CD4-positive, alpha-beta T cell treated with Interleukin-12 subunit alpha and Interleukin-12 subunit beta, for 1 hour (primary cell): ENCODE measurements around the gene MED31.
"Not testable (repeated sequence)": the region's sequence is repeated elsewhere in the genome, so short reads cannot be mapped to it uniquely, and the experiment has no call there.

Experiments used
- DNase-seq: peaks from one replicate; pipeline ENCODE4 v3.0.0-alpha.2; 2020

Gene MED31

GRCh38 chr17:6651354-6651918 is at the start of gene MED31, which contains the start of gene C17orf100:
Gene MED31, minus strand, starts transcription at chr17:6651605. Its CDS starts 77 bp downstream, at chr17:6651528.
Gene C17orf100, plus strand, starts transcription at chr17:6651762. Its CDS starts 152 bp downstream, at chr17:6651914.
- peak; percentile 96 for DNase-seq

- DNase-seq = no peak
These were observed 49.5 kb upstream of the MED31 start for GRCh38 chr17:6700948-6701307.

- no peak for DNase-seq
These were observed 48.9 kb upstream of the MED31 start for GRCh38 chr17:6699997-6700947.

GRCh38 chr17:6698004-6698403 is 46.6 kb upstream of the MED31 start:
- no peak for DNase-seq

DNA sequence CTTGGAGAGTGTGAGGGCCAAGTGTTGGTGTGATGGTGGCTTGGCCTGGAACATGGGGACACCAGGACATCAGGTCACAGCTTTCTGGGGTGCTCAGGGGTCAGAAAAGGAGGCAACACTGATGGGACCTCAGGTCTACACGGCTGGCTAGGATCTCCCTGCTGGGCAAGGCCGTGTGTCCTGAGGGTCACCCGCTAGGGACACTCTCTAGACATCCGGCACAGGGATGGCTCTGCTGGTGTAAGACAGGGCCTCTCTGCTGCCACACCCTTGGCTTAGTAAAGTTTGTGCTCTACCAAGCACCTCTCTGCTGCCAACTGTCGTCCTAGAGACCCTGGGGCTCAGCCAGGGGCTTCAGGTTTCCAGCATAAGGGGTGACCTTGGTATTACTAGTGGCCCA is 45.5 kb upstream of the MED31 start:
- DNase-seq = no peak

DNA sequence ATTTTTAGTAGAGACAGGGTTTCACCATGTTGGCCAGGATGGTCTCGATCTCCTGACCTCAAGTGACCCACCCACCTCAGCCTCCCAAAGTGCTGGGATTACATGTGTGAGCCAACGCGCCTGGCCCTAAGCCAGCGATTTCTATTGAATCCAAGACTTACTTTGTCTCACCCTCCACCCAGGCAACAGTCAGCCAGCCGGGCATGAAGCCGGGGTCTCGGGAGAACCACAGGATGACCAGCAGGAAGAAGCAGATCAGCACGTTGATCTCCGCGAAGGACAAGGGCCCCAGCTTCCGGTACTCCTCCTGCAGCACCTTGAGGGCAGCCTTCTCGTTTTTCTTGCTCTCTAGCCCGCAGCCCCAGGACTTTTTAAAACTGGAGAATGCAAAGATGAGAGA is 44.2 kb upstream of the MED31 start:
- no peak for DNase-seq

DNA sequence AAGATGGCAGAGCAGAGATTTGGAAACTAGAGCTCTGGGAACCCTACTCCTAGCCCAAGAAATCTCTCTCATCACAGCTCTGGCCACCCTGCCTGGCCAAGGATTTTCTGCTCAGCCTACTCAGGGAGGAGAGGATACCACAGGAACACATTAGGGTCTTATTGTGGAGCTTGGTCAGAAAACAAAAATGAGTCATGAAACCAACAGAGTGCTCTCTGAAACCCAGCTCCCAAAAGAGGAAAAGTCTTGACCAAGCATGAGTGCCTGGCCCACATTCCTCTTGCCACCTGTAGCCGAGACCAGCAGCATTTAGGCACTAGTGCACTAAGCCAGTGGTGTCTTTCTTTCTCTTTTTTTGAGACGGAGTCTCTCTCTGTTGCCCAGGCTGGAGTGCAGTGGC is 43.6 kb upstream of the MED31 start:
- DNase-seq = no peak

DNA sequence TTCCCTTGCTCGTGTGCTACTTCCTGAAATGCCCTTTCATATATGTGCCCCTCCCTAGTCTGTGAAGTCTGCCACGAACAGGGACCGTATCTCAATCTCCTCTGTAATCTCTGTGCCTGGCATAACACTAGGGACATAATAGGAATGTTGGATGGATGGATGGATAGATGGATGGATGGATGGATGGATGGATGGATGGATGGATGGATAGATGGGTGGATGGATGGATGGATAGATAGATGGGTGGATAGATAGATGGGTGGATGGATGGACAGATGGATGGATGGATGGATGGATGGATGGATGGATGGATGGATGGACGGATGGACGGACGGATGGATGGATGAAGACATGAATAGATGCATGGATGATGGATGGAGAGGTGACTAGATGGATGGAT is 40.6 kb upstream of the MED31 start:
- not testable (repeated sequence) for DNase-seq

DNA sequence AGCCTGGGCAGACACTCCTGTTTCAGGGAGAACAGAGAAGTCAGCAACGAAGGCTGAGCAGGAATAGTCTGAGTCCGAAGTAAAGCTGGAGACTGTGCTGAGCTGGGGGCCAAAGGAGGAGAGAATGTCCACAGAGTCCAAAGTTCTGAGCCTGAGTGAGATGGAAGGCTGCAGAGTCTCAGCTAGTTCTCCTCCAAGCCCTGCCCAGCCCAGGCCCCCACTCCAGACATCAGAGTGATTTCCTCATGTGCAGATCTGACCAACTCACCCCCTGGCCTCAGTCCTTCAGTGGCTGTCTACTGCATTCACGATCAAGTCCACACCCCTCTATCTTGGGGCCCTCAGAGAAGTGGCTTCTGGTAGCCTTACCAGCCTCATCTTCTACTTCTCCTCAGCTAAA is 40.1 kb upstream of the MED31 start:
- no peak for DNase-seq

DNA sequence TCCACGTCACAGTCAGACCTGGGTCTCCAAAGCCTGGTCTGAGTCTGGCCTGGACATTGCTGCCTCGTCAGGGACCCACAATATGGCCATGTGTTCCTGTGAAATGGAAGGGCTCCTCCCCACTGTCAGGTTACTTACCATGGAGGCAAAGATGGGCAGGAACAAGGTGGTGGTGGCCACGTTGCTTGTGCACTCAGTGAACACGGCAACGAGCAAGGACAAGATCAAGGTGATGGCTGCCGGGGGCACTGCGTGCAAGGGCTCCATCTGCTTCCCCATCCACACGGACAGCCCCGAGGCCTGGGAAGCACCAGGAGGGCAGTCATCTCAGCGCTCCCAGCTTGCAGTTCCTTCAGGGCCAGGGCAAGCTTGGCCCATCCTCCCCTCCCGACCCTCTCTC is 39.2 kb upstream of the MED31 start:
- no peak for DNase-seq

- no peak for DNase-seq
These were observed 37.5 kb upstream of the MED31 start for GRCh38 chr17:6688944-6689343.

DNA sequence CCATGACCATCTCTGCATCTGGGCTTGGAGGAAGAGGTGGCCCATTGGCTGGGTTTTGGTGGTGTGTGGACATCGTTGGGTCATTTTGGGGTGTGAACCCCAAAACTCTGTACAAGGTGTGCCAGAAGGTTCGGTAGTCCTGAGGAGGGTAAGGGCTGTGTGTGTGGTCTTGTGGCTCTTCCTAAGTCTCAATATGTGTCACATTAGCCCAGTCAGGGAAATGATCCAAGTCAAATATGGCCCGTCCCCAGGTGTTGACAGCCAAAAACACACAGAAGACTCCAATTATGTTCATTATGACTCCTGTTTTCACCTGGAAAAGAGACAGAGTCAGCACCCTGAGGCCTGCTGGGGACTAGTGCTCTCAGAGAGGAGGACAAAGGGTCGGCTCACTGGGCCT is 34.6 kb upstream of the MED31 start:
- DNase-seq = no peak

DNA sequence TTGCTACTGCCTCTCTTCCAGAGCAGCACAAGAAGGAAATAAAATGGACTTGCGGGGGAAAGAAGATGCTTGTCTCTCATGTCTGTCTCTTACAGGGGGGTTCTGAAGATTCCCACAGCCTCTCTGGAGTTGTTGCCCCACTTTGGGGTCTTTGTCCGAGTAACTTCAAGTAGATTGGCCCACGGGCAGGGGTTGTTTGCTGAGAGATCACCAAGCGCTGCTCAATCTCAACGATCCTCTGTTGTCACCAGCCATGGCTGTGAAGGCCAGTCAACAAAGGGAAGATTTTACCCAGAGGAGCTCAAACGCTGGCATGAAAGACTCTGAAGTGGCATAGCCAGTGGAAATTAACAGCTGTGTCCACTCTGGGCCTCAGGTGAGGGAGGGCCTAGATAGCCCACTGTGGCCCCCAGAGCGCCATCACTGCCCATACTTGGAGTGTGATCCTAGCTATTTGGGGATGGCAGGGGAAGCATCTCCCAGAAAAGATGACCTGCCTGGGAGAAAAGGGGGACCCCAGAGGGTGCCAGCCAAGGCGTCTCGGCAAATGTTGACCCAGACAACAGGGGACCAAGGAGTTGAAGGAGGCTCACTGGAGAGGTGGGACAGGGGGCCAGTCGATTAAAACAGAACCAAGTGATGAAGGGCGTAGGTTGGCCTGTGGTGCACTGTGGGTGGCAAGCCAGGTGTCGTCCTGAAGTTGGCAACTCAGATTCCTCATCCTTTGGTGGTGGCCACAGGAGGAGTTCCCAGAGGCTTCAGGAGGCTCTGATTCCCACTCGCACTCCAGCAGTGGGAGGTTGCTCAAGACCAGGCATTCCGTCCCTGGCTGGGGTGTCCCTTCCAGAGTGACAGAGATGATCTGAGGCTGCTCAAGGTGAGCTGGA is 33.7 kb upstream of the MED31 start:
- DNase-seq = no peak

GRCh38 chr17:6684460-6684783 is 33.0 kb upstream of the MED31 start:
- no peak for DNase-seq

- no peak for DNase-seq
These were observed 32.5 kb upstream of the MED31 start for GRCh38 chr17:6683730-6684459.

DNA sequence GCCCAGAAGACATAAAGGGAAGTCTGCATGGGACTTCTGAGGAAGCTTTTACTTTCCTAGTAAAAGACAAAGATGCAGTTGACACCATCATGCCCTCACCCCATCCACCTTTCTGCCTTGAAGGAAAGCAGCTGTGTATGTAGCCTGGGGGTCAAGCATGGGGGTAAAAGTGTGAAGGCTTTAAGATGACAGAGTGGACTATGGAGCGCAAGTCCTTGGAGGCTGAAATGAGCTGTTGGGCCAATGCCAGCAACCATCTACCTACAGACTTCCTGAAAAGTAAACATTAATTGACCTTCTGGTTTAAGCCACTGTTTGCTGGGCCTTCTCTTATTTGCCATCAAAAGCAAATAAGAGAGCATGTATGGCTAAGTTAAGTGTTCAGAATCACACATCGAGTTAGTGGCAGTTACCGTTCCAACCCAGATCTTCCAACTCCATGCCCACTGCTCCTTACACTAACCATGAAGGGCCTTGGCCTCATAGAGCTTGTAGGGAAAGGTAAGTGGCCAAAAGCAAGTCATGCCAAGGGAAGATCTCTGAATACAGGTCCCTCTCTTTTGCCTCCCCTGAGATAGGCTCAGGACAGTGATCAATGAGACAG is 31.8 kb upstream of the MED31 start:
- DNase-seq = no peak

DNA sequence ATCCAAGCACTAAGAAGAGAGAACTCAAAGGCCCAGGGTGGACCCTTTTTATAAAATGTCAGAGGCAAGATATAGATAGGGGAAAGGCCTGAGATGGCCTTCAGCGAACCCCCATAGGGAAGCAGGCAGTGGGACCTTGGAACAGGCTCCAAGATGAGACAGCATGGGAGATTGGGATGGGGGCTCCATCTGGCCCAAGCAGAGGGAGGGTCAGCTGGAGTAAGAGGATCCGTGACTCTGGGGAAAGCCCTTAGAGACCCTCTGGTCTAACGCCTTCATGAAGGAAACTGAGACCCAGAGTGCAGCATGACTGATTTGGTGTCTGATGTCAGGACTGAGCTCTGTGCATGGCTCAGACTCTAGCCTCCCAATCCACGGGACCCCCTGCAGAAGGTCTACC is 30.9 kb upstream of the MED31 start:
- DNase-seq = no peak

- no peak for DNase-seq
These were observed 30.3 kb upstream of the MED31 start for GRCh38 chr17:6681671-6682070.

DNA sequence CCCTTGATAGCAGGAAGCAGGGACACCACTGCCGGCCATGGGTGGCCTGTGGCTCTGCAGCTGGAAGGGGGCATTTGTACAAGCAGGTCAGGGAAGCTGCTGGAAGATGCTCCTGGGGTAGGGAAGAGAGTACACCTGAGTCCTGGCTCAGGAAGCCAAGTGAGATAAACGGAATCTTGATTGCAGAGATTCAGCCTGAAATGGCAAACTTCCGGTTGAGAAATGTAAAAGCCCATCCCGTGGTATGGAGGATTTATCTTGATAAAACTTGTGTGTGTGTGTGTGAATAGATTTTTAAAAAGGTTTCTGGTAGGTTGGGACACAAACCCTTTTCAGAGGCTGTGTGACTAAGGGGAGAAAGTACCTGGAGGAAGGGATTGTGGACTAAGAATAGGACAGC is 29.8 kb upstream of the MED31 start:
- DNase-seq = no peak

DNA sequence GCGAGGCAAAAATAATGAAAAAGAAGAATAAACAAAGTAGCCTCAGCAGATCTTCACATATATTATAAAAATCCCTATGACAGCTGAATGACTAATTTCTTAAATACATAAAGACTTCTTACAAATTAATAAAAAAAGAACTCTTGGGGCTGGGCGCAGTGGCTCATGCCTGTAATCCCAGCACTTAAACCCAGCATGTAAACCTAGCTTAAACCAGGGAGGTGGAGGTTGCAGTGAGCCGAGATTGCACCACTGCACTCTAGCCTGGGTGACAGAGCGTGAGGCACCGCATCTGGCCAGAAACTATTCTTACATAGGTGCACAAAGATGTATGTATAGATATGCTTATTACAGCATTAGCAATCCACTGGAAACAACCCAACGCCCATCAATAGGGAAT is 27.8 kb upstream of the MED31 start:
- DNase-seq = no peak

DNA sequence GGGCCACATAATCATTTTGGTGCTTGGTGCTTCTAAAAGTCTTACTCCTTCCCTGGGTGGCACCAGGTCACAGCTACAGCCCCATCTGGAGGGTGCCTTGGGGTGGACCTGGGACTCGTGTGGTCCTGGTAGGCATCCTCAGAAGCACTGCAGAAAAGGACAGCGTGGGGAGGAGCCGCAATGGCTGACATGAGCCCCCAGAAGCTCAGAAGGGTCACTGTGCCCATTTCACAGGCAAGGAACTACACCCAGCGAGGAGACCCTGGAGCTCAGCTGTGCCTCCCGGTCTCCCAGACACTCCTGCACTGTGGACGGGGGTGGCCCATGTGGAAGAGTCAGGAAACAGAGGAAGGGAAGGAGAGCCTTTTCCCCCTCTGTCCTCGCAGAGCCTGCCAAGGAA is 26.5 kb upstream of the MED31 start:
- no peak for DNase-seq

- no peak for DNase-seq
These were observed 25.9 kb upstream of the MED31 start for GRCh38 chr17:6677158-6677831.
